HG03159 (cell line): ENCODE data around the gene ITGB4.
A peak's percentile ranks its signal among the peaks of the same experiment; 100 is the strongest.
"Not testable (repeated sequence)": the region's sequence is repeated elsewhere in the genome, so short reads cannot be mapped to it uniquely, and the experiment has no call there.

Experiments used
- ATAC-seq: cut with Tn5 transposase; IDR thresholded peaks from one replicate; pipeline ENCODE4 v1.9.1; 2021; ENCODE audit warnings: mild to moderate bottlenecking, moderate library complexity; ENCODE audit not compliant: unreplicated experiment

Gene ITGB4

GRCh38 chr17:75769536-75769935, 48.3 kb downstream of the ITGB4 start:
- no peak for ATAC-seq

DNA sequence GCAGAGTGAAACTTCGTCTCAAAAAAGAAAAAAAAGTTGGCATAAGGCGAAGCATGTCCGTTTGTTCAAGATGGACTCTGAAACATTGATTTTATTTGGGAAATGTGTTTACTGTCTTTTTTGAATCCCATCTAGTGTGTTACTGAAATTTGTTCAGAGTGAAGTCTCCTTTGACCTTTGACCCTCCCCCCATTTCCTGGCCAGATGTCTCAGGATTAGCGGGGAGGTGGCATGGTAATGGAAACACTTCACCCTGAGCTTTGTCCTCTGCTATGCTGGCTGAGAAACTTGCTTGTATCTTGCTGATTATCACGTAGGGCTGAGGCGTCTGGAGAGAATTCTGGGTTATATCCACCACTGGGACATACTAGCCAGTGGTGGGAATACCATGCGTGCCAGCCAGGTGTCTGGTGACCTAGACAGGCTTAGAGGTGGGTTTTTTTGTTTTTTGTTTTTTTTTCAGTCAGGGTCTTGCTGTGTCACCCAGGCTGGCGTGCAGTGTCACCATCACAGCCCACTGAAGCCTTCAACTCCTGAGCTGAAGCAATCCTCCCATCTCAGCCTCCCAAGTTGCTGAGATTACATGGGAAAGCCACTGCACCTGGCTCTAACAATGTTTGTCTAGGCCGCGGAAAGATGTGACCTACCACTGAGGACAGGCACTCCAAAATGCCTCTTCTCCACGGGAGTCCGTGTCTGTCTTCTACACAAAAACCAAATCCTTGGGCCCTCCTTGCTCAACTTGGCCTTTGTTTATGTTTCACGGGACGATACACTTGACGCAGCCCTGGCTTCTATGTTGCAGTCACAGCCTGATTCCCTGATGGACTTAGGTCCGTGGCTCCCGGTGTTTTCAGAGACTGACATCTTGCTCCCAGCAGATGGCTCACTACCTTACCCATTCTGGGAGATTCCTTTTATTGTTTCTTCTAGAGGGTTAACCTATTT, 50.3 kb downstream of the ITGB4 start:
- no peak for ATAC-seq

DNA sequence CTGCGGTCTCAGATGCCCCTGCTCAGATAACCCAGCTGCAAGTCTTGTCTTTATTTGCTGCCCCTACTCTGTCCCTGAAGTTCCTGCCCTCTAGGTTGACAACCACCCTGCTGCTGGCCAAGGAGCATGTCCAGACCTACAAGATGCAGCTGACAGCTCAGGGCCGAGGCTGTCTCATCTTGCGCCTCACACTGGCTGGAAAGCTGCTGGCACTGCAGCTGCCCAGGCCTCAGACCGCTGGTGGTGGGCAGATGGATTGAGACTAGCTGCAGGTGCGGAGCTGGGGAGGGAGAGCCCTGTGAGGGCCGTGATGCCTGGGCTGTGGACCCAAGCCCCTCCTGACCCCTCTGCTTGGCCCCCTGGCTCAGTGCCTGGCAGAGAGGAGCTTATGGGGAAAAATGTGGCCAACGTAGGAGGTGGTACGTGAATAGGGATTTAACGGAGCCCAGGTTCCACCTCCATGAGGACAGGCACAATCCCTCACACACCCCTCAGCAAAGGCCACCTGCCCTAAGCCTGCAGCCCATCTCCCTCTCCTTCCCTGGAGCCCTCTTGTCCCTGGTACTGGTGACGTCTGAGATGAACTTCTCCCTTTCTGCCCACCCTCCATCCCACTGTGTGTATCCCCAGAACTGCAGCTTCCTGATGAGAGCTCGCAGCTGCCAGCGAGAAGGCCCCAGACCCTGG, 52.0 kb downstream of the ITGB4 start:
- no peak for ATAC-seq

DNA sequence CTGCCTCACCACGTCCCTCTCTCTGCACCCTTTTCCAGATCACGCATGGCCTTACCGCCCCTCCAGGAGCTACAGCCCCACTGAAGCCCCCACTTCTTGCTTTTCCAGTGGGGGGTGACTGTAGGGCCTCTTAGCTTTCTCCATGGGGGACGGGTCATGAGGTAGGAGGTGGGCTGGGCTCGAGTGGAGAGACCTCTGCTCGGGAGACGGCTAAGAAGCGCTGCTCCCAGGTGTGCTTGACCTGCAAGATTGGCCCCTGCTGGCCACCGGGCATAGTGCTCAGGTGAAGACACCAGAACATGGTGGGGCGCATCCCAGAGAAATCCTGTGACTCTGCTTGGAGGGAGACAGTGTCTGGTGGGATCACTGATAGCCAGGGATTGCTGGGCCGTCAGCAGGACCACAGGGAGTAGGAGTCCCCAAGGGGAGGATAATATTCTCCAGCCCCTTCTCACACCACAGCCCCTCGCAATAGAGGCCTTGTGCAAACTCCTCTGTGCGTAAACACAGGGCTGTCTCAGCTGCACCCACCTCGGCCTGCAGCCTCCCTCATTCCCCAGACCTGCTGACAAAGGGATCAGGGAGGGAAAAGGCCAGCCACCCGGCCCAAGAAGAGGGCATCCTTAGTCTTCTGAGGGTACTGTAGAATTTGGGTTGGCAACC, 52.7 kb downstream of the ITGB4 start:
- no peak for ATAC-seq

DNA sequence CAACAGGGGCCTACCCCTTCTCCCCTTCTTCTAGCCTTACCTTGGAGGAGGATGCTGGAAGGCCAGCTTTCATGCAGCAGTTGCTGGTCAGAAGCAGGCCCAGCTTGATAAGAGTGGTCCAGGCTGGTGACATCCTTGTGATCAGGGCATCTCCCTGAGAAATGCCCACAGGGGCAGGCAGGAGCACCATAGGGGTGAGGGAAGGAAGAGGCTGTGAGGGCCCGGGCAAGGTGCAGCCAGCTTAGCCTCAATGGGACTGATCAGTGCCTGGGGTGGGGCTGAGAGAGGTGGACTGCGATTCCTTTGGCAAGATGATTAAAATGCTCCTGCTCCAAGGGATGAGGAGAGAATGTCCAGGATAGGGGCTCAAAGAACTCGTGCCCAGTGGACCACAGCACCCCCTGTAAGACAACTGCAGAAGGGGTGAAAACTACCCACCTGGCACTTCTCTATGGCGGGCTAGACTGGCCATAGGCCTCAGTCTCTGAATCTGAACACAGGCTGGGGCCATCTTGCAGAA, 53.3 kb downstream of the ITGB4 start:
- ATAC-seq = no peak

- no peak for ATAC-seq
Observed at GRCh38 chr17:75774991-75775668, 53.9 kb downstream of the ITGB4 start.

- ATAC-seq = no peak
Observed at GRCh38 chr17:75776386-75777295, 55.4 kb downstream of the ITGB4 start.

DNA sequence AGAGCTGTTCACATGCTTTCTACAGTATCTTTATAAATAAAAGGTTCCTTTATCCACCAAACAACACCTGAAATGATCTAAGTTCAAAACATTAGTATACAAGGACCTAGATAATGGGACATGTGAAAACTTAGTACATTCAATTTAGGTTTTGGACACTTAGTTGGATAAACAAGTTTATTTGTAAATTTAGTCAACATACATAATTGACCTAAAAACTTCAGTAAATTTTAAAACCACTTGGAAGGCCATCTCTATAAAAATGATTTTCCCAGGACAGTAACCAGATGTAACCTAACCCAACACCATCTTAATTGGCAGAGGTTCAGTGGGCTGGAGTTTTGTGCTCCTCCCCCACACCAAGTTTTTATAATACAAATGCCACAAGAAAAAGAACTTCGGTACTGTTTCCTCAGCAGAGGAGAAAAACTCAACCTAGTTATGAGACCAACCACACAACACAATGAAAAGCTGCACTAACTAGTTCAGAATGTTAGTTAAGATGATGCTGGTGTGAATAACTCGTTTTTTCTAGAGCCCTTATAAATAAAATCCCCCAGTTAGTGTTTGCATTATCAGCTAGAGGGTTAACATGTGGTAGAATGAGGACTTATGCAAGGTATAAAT, 56.1 kb downstream of the ITGB4 start:
- no peak for ATAC-seq

GRCh38 chr17:75778066-75778860, 57.0 kb downstream of the ITGB4 start:
- ATAC-seq = not testable (repeated sequence)

DNA sequence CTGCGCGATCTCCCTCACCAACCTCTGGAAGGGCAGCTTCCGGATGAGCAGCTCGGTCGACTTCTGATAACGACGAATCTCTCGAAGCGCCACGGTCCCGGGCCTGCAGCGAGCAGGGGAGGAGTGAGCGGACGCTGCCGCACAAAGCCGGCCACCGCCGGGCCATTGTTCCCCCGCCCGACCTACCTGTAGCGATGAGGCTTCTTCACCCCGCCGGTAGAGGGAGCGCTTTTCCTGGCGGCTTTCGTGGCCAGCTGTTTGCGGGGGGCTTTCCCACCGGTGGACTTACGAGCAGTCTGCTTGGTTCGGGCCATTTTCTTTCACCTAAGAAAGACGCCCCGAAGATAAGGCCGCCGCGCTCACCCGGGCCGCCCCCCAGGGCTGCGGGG, 57.6 kb downstream of the ITGB4 start:
- peak; percentile 1 for ATAC-seq

- peak; percentile 56 for ATAC-seq
Observed at GRCh38 chr17:75779250-75779986, 58.2 kb downstream of the ITGB4 start.

DNA sequence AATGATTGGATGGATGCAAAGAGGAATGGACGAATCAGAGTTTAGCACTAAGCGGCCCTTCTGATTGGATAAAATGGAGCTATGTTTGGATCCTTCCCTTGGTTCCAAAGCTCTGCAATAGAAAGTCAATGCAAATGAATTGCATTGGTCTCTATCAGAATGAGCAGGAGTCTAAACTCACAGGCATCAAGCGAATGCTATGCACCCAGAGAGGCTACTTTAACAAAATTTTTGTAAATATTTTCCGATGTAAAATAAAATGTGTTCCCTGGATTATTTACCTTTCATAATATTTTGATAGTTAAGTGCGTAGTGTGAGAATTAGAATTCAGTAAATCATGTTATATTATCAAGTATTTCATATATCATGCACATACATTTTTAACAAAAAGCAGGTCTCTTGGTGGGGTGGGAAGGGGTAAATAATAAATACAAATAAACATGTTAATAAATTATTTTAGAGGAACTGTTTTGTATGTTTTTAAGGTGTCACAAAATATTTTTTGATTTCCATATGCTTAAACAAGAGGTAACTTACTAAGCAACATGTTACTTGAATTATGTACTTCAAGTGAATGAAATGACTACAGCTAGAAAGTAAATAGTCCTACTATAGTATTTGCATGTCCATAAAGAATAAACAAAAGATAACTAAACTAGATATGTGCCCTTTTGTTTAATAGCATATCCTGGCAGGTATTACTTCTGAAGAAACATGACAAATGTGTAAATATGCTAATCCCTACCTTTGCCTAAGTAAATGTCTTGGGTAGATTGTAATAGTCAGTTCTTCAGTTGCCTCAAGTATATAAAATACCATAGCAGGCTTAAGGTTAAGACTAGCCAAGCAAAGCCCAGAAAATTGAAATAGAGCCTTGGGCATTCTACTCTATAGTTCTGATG, 59.0 kb downstream of the ITGB4 start:
- no peak for ATAC-seq

- no peak for ATAC-seq
Observed at GRCh38 chr17:75783069-75783783, 62.0 kb downstream of the ITGB4 start.

DNA sequence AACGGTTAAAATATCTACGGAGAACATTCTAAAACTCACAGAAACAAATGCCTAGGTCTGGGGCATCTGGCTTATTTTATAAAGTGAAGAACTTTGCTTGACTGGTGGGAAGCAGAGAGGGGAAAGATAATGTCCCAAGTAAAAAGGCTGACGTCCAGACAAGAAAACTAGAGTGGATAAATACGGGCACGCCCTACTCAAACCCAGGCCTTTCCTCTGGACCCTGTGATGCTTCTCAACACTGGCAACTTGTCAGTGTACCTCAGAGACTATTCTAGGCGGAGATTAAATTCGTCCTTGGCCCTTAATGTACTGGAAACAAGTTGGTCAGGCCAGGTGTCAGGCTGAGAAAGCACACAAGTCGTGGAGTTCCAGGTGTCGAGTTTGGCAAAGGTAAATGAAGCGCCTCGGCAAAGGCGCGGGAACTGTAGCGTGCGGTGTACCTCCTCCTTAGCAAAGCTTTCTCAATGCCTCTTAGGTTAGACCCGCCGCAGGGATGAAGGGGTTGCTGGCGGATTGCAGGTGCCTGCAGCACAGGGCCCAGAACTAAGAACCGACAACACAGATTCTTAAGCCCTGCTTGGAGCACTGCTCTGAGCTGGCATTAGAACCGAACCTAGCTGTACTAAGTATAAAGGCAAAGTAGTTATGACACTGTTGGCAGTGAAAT, 62.7 kb downstream of the ITGB4 start:
- ATAC-seq = peak; percentile 1

- ATAC-seq = peak; percentile 62
Observed at GRCh38 chr17:75784473-75785015, 63.3 kb downstream of the ITGB4 start, which contains the start of gene UNK. Gene UNK, plus strand, starts transcription at chr17:75784806. Its CDS starts 75 bp downstream, at chr17:75784881.
